ENCODE results near the gene MBOAT1.

The MBOAT1 gene

DNA sequence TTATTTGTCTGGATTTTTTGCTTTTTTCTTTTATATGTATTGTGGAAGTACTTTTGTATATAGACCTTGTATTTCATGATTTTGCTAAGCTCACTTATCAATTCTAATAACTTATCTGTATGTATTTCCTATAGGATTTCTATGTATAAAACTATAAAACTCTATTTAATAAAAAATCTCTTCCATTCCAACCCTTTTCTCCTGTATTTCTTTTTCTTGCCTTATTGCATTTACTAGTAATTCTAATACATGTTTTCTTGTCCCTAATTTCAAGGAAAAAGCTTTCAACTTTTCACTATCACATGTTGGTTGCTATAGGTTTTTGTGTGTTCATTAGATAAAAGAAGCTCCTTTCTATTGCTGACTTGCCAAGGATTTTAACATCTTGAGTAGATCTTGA, 125.3 kb downstream of the MBOAT1 start:
- no peak overlapping the region for H3K23ac ChIP-seq (ENCODE audit: low read length in 2 of 2)
- H3K27me3 ChIP-seq (ENCODE audit: control insufficient read depth in 1 of 2, insufficient read depth in 1 of 2, low read length in 2 of 2): no peaks in the 10 kb centered on the region
- H3K9me3 ChIP-seq (ENCODE audit: control insufficient read depth, low read length): peaks cover 10% of the 10 kb centered on the region
- no peak overlapping the region for H2BK15ac ChIP-seq (ENCODE audit: low read depth, poor library complexity, severe bottlenecking)
- H3K4me2 ChIP-seq (ENCODE audit: low read length, poor library complexity, severe bottlenecking): no peak overlapping the region
- no peak overlapping the region for H2AFZ ChIP-seq (ENCODE audit: low read depth, low read length)
- H3K4me1 ChIP-seq (ENCODE audit: control insufficient read depth, insufficient read depth, low read depth, low read length): no peaks in the 10 kb centered on the region
- no peak overlapping the region for H2BK5ac ChIP-seq (ENCODE audit: low read depth, low read length, poor library complexity, severe bottlenecking)
- no peaks in the 10 kb centered on the region for H3K79me1 ChIP-seq (replicated peaks; ENCODE audit: low read length, poor library complexity, severe bottlenecking)
- no peak overlapping the region for H3K9ac ChIP-seq (ENCODE audit: low read length)
- H3K4me3 ChIP-seq (ENCODE audit: insufficient read depth in 1 of 2, low read depth in 1 of 2, low read length in 2 of 2): no peak overlapping the region
- no peak for DNase-seq
- H3K36me3 ChIP-seq (ENCODE audit: control insufficient read depth in 1 of 2, insufficient read depth in 2 of 2, low read depth in 1 of 2, low read length in 2 of 2): no peaks in the 10 kb centered on the region
- no peak overlapping the region for H3K14ac ChIP-seq (ENCODE audit: low read length in 2 of 2)
- no peak overlapping the region for H2AK5ac ChIP-seq (ENCODE audit: low read length, severe bottlenecking)
- no peak overlapping the region for H3K4ac ChIP-seq (ENCODE audit: low read depth in 1 of 2, low read length in 2 of 2)
- H3K18ac ChIP-seq (ENCODE audit: low read depth in 1 of 2, low read length in 2 of 2): no peak overlapping the region
- H4K8ac ChIP-seq (ENCODE audit: low read length): no peak overlapping the region
- no peak overlapping the region for H2BK120ac ChIP-seq (ENCODE audit: low read depth, low read length)
- H3K27ac ChIP-seq (ENCODE audit: low read length, poor library complexity, severe bottlenecking): no peak overlapping the region
- no peak overlapping the region for H4K91ac ChIP-seq (ENCODE audit: low read length)
- no peak overlapping the region for H2BK12ac ChIP-seq (ENCODE audit: low read length in 2 of 2)

DNA sequence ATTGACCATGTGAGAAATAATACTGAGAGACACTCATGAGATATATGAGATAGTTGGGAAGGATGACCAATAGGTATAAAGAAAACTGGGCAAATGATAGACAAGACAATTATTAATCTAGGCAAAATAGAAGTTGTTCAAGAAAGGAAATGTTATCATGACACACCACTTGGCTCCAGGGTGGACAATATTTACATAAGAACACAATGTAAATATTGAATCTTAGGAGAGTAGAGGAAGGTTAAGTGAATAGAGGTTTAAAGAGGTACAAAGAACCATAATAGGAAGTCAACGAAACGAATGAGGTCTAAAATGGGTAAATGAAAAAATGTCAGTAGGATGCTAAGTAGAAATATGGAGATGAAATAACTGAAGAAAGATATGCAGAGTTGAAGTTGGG, 126.5 kb downstream of the MBOAT1 start:
- H2BK15ac ChIP-seq (ENCODE audit: low read depth, poor library complexity, severe bottlenecking): no peak overlapping the region
- no peak overlapping the region for H3K14ac ChIP-seq (ENCODE audit: low read length in 2 of 2)
- H2AFZ ChIP-seq (ENCODE audit: low read depth, low read length): no peak overlapping the region
- DNase-seq: no peak
- no peak overlapping the region for H4K8ac ChIP-seq (ENCODE audit: low read length)
- no peaks in the 10 kb centered on the region for H3K36me3 ChIP-seq (ENCODE audit: control insufficient read depth in 1 of 2, insufficient read depth in 2 of 2, low read depth in 1 of 2, low read length in 2 of 2)
- no peak overlapping the region for H3K18ac ChIP-seq (ENCODE audit: low read depth in 1 of 2, low read length in 2 of 2)
- H2AK5ac ChIP-seq (ENCODE audit: low read length, severe bottlenecking): no peak overlapping the region
- no peak overlapping the region for H3K4me3 ChIP-seq (ENCODE audit: insufficient read depth in 1 of 2, low read depth in 1 of 2, low read length in 2 of 2)
- no peak overlapping the region for H3K4ac ChIP-seq (ENCODE audit: low read depth in 1 of 2, low read length in 2 of 2)
- H3K79me1 ChIP-seq (replicated peaks; ENCODE audit: low read length, poor library complexity, severe bottlenecking): no peaks in the 10 kb centered on the region
- no peak overlapping the region for H3K23ac ChIP-seq (ENCODE audit: low read length in 2 of 2)
- H3K9ac ChIP-seq (ENCODE audit: low read length): no peak overlapping the region
- H3K9me3 ChIP-seq (ENCODE audit: control insufficient read depth, low read length): peaks cover 10% of the 10 kb centered on the region
- no peak overlapping the region for H2BK5ac ChIP-seq (ENCODE audit: low read depth, low read length, poor library complexity, severe bottlenecking)
- no peak overlapping the region for H2BK12ac ChIP-seq (ENCODE audit: low read length in 2 of 2)
- 85% methylated on average over 2 of the region's 2 CpGs for WGBS
- H3K27ac ChIP-seq (ENCODE audit: low read length, poor library complexity, severe bottlenecking): no peak overlapping the region
- H3K27me3 ChIP-seq (ENCODE audit: control insufficient read depth in 1 of 2, insufficient read depth in 1 of 2, low read length in 2 of 2): no peaks in the 10 kb centered on the region
- no peaks in the 10 kb centered on the region for H3K4me1 ChIP-seq (ENCODE audit: control insufficient read depth, insufficient read depth, low read depth, low read length)
- no peak overlapping the region for H4K91ac ChIP-seq (ENCODE audit: low read length)
- H3K4me2 ChIP-seq (ENCODE audit: low read length, poor library complexity, severe bottlenecking): no peak overlapping the region
- no peak overlapping the region for H2BK120ac ChIP-seq (ENCODE audit: low read depth, low read length)

- Histone ChIP-seq H2BK12ac (ENCODE audit: low read length in 2 of 2) (no peak overlapping the region), H2AFZ (ENCODE audit: low read depth, low read length) (no peak overlapping the region), H3K4me3 (ENCODE audit: insufficient read depth in 1 of 2, low read depth in 1 of 2, low read length in 2 of 2) (no peak overlapping the region), H3K14ac (ENCODE audit: low read length in 2 of 2) (no peak overlapping the region), H3K4me2 (ENCODE audit: low read length, poor library complexity, severe bottlenecking) (no peak overlapping the region), H3K4me1 (ENCODE audit: control insufficient read depth, insufficient read depth, low read depth, low read length) (no peaks in the 10 kb centered on the region), H3K18ac (ENCODE audit: low read depth in 1 of 2, low read length in 2 of 2) (no peak overlapping the region), H4K91ac (ENCODE audit: low read length) (no peak overlapping the region), H3K23ac (ENCODE audit: low read length in 2 of 2) (no peak overlapping the region), H4K8ac (ENCODE audit: low read length) (no peak overlapping the region), H2BK5ac (ENCODE audit: low read depth, low read length, poor library complexity, severe bottlenecking) (no peak overlapping the region), H3K9me3 (ENCODE audit: control insufficient read depth, low read length) (peaks cover 10% of the 10 kb centered on the region), H3K27me3 (ENCODE audit: control insufficient read depth in 1 of 2, insufficient read depth in 1 of 2, low read length in 2 of 2) (no peaks in the 10 kb centered on the region), H3K4ac (ENCODE audit: low read depth in 1 of 2, low read length in 2 of 2) (no peak overlapping the region), H2AK5ac (ENCODE audit: low read length, severe bottlenecking) (no peak overlapping the region), H2BK120ac (ENCODE audit: low read depth, low read length) (no peak overlapping the region), H3K9ac (ENCODE audit: low read length) (no peak overlapping the region), H3K79me1 (replicated peaks; ENCODE audit: low read length, poor library complexity, severe bottlenecking) (no peaks in the 10 kb centered on the region), H2BK15ac (ENCODE audit: low read depth, poor library complexity, severe bottlenecking) (no peak overlapping the region), H3K27ac (ENCODE audit: low read length, poor library complexity, severe bottlenecking) (no peak overlapping the region), H3K36me3 (ENCODE audit: control insufficient read depth in 1 of 2, insufficient read depth in 2 of 2, low read depth in 1 of 2, low read length in 2 of 2) (no peaks in the 10 kb centered on the region)
- DNase-seq: peak; percentile 8
These were observed 127.9 kb downstream of the MBOAT1 start for GRCh38 chr6:20084411-20084810.

DNA sequence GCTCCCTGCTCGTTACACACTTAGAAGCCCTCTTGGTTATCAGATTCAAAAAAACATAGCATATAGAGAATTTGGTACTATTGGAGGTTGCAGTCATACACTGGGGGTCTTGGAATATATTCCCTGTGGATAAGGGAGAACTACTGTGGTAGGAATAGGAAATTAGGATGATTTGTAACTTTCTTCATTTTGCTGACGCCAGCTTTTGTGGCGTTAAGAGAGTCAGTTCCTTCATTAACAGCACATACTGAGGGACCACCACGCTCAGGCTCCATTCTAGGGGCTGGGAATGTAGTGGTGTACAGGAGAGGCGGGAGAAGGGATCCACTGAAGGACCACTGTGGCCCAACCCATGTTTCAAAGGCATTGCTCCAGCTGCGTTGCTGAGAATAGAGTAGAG, 140.3 kb downstream of the MBOAT1 start:
- Histone ChIP-seq H3K4me3 (ENCODE audit: insufficient read depth in 1 of 2, low read depth in 1 of 2, low read length in 2 of 2) (no peak overlapping the region), H4K91ac (ENCODE audit: low read length) (no peak overlapping the region), H2BK12ac (ENCODE audit: low read length in 2 of 2) (no peak overlapping the region), H2BK15ac (ENCODE audit: low read depth, poor library complexity, severe bottlenecking) (no peak overlapping the region), H3K27me3 (ENCODE audit: control insufficient read depth in 1 of 2, insufficient read depth in 1 of 2, low read length in 2 of 2) (no peaks in the 10 kb centered on the region), H2AFZ (ENCODE audit: low read depth, low read length) (no peak overlapping the region), H3K36me3 (ENCODE audit: control insufficient read depth in 1 of 2, insufficient read depth in 2 of 2, low read depth in 1 of 2, low read length in 2 of 2) (no peaks in the 10 kb centered on the region), H3K14ac (ENCODE audit: low read length in 2 of 2) (no peak overlapping the region), H3K4me1 (ENCODE audit: control insufficient read depth, insufficient read depth, low read depth, low read length) (no peaks in the 10 kb centered on the region), H2BK5ac (ENCODE audit: low read depth, low read length, poor library complexity, severe bottlenecking) (no peak overlapping the region), H2BK120ac (ENCODE audit: low read depth, low read length) (no peak overlapping the region), H3K4me2 (ENCODE audit: low read length, poor library complexity, severe bottlenecking) (no peak overlapping the region), H3K23ac (ENCODE audit: low read length in 2 of 2) (no peak overlapping the region), H3K9me3 (ENCODE audit: control insufficient read depth, low read length) (peaks cover 18% of the 10 kb centered on the region), H3K27ac (ENCODE audit: low read length, poor library complexity, severe bottlenecking) (no peak overlapping the region), H3K79me1 (replicated peaks; ENCODE audit: low read length, poor library complexity, severe bottlenecking) (no peaks in the 10 kb centered on the region), H2AK5ac (ENCODE audit: low read length, severe bottlenecking) (no peak overlapping the region), H4K8ac (ENCODE audit: low read length) (no peak overlapping the region), H3K4ac (ENCODE audit: low read depth in 1 of 2, low read length in 2 of 2) (no peak overlapping the region), H3K9ac (ENCODE audit: low read length) (no peak overlapping the region), H3K18ac (ENCODE audit: low read depth in 1 of 2, low read length in 2 of 2) (no peak overlapping the region)
- DNase-seq: no peak
- WGBS: 86% methylated on average over 5 of the region's 6 CpGs

All from mesenchymal stem cell (in vitro differentiated cells and primary cell).